HEK293 (cell line): ENCODE measurements around the gene HNRNPK.

ENCODE experiments used
- CTCF ChIA-PET: fragments of 350-600 bp; formaldehyde crosslinking; extraction: SDS; loops from one replicate; lab custom pipeline; 2021; ENCODE audit warnings: antibody characterized with exemption; lab: Yijun Ruan, JAX
- POLR2A ChIA-PET: fragments of 300-600 bp; formaldehyde crosslinking; extraction: SDS; loops from one replicate; lab custom pipeline; 2020; ENCODE audit warnings: antibody characterized with exemption, inconsistent platforms; lab: Yijun Ruan, JAX
- H3K27ac ChIP-seq: fragments of 200-500 bp; sonication (Bioruptor generic); 2 replicates; pipeline ENCODE4 v1.5.1; 2014; ENCODE audit warnings: low read depth, low read length, control low read depth, inconsistent platforms; ENCODE audit errors: extremely low read depth
- H3K36me3 ChIP-seq, 2 experiments: fragments of 200-500 bp in 1 of 2; sonication (Bioruptor generic) in 1 of 2; 1 replicate in 1 of 2; 2 replicates in 1 of 2; pipeline ENCODE4 v1.5.1; 2014 to 2017; ENCODE audit warnings: inconsistent platforms in 2 of 2, low read length in 2 of 2; ENCODE audit not compliant: control insufficient read depth in 2 of 2, insufficient read depth in 1 of 2
- H3K4me1 ChIP-seq: fragments of 200-500 bp; sonication (Bioruptor generic); 2 replicates; pipeline ENCODE4 v1.5.1; 2014; ENCODE audit warnings: mild to moderate bottlenecking, low read length, inconsistent platforms; ENCODE audit not compliant: control insufficient read depth, insufficient read depth
- H3K4me3 ChIP-seq: 2 replicates; pipeline ENCODE4 v1.5.1; 2011; ENCODE audit warnings: low read depth, mild to moderate bottlenecking, control low read depth, low read length, moderate library complexity
- H3K9me3 ChIP-seq: fragments of 200-500 bp; sonication (Bioruptor generic); 2 replicates; pipeline ENCODE4 v1.5.1; 2014; ENCODE audit warnings: low read depth, low read length, inconsistent platforms; ENCODE audit not compliant: control insufficient read depth, insufficient read depth
- GLIS1 ChIP-seq: fragments of 450-650 bp; formaldehyde crosslinking; IDR thresholded peaks from 2 replicates; pipeline ENCODE4 v1.5.1; 2016; ENCODE audit warnings: missing biosample characterization, missing genetic modification characterization
- HOXC10 ChIP-seq: sonication (generic); formaldehyde crosslinking; IDR thresholded peaks from 2 replicates; pipeline ENCODE4 v1.8.1; 2023; ENCODE audit warnings: mild to moderate bottlenecking, missing genetic modification reagents
- IKZF3 ChIP-seq: fragments of 450-650 bp; IDR thresholded peaks from 2 replicates; pipeline ENCODE4 v1.5.0; 2018; ENCODE audit warnings: missing biosample characterization, mild to moderate bottlenecking, missing genetic modification characterization, moderate library complexity
- KLF16 ChIP-seq: fragments of 450-650 bp; formaldehyde crosslinking; IDR thresholded peaks from 2 replicates; pipeline ENCODE4 v1.5.1; 2017; ENCODE audit warnings: missing biosample characterization, missing genetic modification characterization
- KLF8 ChIP-seq: fragments of 450-650 bp; formaldehyde crosslinking; IDR thresholded peaks from 2 replicates; pipeline ENCODE4 v1.5.1; 2016; ENCODE audit warnings: missing biosample characterization, missing genetic modification characterization
- MYNN ChIP-seq: fragments of 450-650 bp; formaldehyde crosslinking; IDR thresholded peaks from 2 replicates; pipeline ENCODE4 v1.5.1; 2016; ENCODE audit warnings: missing biosample characterization, missing genetic modification characterization, borderline replicate concordance
- MZF1 ChIP-seq: fragments of 450-650 bp; formaldehyde crosslinking; IDR thresholded peaks from 2 replicates; pipeline ENCODE4 v1.5.1; 2017; ENCODE audit warnings: missing biosample characterization, missing genetic modification characterization, borderline replicate concordance
- OVOL3 ChIP-seq: fragments of 450-650 bp; formaldehyde crosslinking; IDR thresholded peaks from 2 replicates; pipeline ENCODE4 v1.5.1; 2016; ENCODE audit warnings: missing biosample characterization, missing genetic modification characterization
- PBX3 ChIP-seq: sonication (generic); formaldehyde crosslinking; IDR thresholded peaks from 2 replicates; pipeline ENCODE4 v1.8.1; 2022; ENCODE audit warnings: mild to moderate bottlenecking, moderate library complexity, missing genetic modification reagents
- PRDM10 ChIP-seq: fragments of 450-650 bp; formaldehyde crosslinking; IDR thresholded peaks from 2 replicates; pipeline ENCODE4 v1.5.1; 2016; ENCODE audit warnings: missing biosample characterization, missing genetic modification characterization
- PRDM4 ChIP-seq: fragments of 450-650 bp; formaldehyde crosslinking; IDR thresholded peaks from 2 replicates; pipeline ENCODE4 v1.5.1; 2017; ENCODE audit warnings: missing biosample characterization, missing genetic modification characterization
- PRDM6 ChIP-seq: fragments of 450-650 bp; formaldehyde crosslinking; IDR thresholded peaks from 2 replicates; pipeline ENCODE4 v1.5.1; 2017; ENCODE audit warnings: missing biosample characterization, missing genetic modification characterization
- SP7 ChIP-seq: fragments of 450-650 bp; formaldehyde crosslinking; IDR thresholded peaks from 2 replicates; pipeline ENCODE4 v1.5.1; 2016; ENCODE audit warnings: missing biosample characterization, missing genetic modification characterization
- WT1 ChIP-seq: fragments of 450-650 bp; formaldehyde crosslinking; IDR thresholded peaks from 2 replicates; pipeline ENCODE4 v1.5.1; 2016; ENCODE audit warnings: missing biosample characterization, missing genetic modification characterization
- YY1 ChIP-seq: fragments of 450-650 bp; formaldehyde crosslinking; IDR thresholded peaks from 2 replicates; pipeline ENCODE4 v1.5.1; 2018; ENCODE audit warnings: missing biosample characterization, missing genetic modification characterization
- ZBTB26 ChIP-seq: fragments of 450-650 bp; formaldehyde crosslinking; optimal IDR thresholded peaks from 2 replicates; pipeline ENCODE3; 2016; ENCODE audit warnings: missing biosample characterization, mild to moderate bottlenecking, missing genetic modification characterization
- ZIC2 ChIP-seq: fragments of 450-650 bp; formaldehyde crosslinking; IDR thresholded peaks from 2 replicates; pipeline ENCODE4 v1.5.1; 2016; ENCODE audit warnings: missing biosample characterization, missing genetic modification characterization
- ZNF121 ChIP-seq: fragments of 450-650 bp; formaldehyde crosslinking; IDR thresholded peaks from 2 replicates; pipeline ENCODE4 v1.5.1; 2016; ENCODE audit warnings: missing biosample characterization, missing genetic modification characterization
- ZNF138 ChIP-seq: fragments of 450-650 bp; formaldehyde crosslinking; IDR thresholded peaks from 2 replicates; pipeline ENCODE4 v1.5.1; 2016; ENCODE audit warnings: missing biosample characterization, missing genetic modification characterization, borderline replicate concordance
- ZNF404 ChIP-seq: fragments of 450-650 bp; formaldehyde crosslinking; IDR thresholded peaks from 2 replicates; pipeline ENCODE4 v1.5.1; 2017; ENCODE audit warnings: missing biosample characterization, missing genetic modification characterization
- ZNF513 ChIP-seq: fragments of 450-650 bp; IDR thresholded peaks from 2 replicates; pipeline ENCODE4 v1.5.1; 2018; ENCODE audit warnings: missing biosample characterization, missing genetic modification characterization
- ZNF621 ChIP-seq: fragments of 450-650 bp; formaldehyde crosslinking; IDR thresholded peaks from 2 replicates; pipeline ENCODE4 v1.5.1; 2017; ENCODE audit warnings: missing biosample characterization, missing genetic modification characterization
- ZNF629 ChIP-seq: fragments of 450-650 bp; formaldehyde crosslinking; IDR thresholded peaks from 2 replicates; pipeline ENCODE4 v1.5.1; 2017; ENCODE audit warnings: missing biosample characterization, missing genetic modification characterization
- ZNF76 ChIP-seq: fragments of 450-650 bp; formaldehyde crosslinking; IDR thresholded peaks from 2 replicates; pipeline ENCODE4; 2016; ENCODE audit warnings: low read depth, missing biosample characterization, missing genetic modification characterization, borderline replicate concordance
- ZNF785 ChIP-seq: fragments of 450-650 bp; formaldehyde crosslinking; IDR thresholded peaks from 2 replicates; pipeline ENCODE4 v1.5.1; 2016; ENCODE audit warnings: missing biosample characterization, missing genetic modification characterization
- ZNF792 ChIP-seq: fragments of 450-650 bp; formaldehyde crosslinking; IDR thresholded peaks from 2 replicates; pipeline ENCODE4 v1.5.1; 2016; ENCODE audit warnings: missing biosample characterization, missing genetic modification characterization
- ZSCAN16 ChIP-seq: fragments of 450-650 bp; formaldehyde crosslinking; IDR thresholded peaks from 2 replicates; pipeline ENCODE4 v1.5.1; 2016; ENCODE audit warnings: missing biosample characterization, missing genetic modification characterization

HNRNPK gene

GRCh38 chr9:83962165-83962564 is 17.9 kb downstream of the HNRNPK start:
- ChIA-PET POLR2A (interaction anchor here (0.5 to 5.6 kb wide), 5 partner anchors 9 to 298 kb away, joined by 3 to 57 read pairs (median 5); partner anchors contain the start of genes HNRNPK, KIF27 and RMI1), CTCF (interaction anchor here (0.8 to 1.9 kb wide), 6 partner anchors 18 to 210 kb away, joined by 3 to 8 read pairs (median 4); partner anchors contain the start of gene KIF27)
- Histone ChIP-seq H3K9me3 (no peaks in the 10 kb centered on the region), H3K4me3 (no peak overlapping the region), H3K4me1 (no peaks in the 10 kb centered on the region), H3K27ac (no peak overlapping the region), H3K36me3 (peaks cover 0 to 5% of the 10 kb centered on the region in 2 experiments; a peak in 1 of 3 replicates)
- TF ChIP-seq HOXC10 (CRISPR knock-in tag) (no peak), PRDM10 (tag by site-specific recombination) (peak; percentile 41), GLIS1 (peak; percentile 95), ZNF76 (tag by site-specific recombination) (no peak), PRDM6 (tag by site-specific recombination) (peak; percentile 59), ZBTB26 (tag by site-specific recombination) (no peak), KLF8 (tag by site-specific recombination) (peak; percentile 28; the same call in 1 of the 2 replicates), ZNF513 (0 out of 2 replicates have a peak, but pooled peaks have one; percentile 17), ZIC2 (tag by site-specific recombination) (peak; percentile 70), MZF1 (0 out of 2 replicates have a peak, but pooled peaks have one; percentile 20), MYNN (tag by site-specific recombination) (no peak), ZNF404 (no peak), OVOL3 (tag by site-specific recombination) (no peak), ZNF792 (tag by site-specific recombination) (no peak), ZNF629 (tag by site-specific recombination) (peak; percentile 63), WT1 (tag by site-specific recombination) (peak; percentile 76), ZNF138 (tag by site-specific recombination) (no peak), SP7 (tag by site-specific recombination) (peak; percentile 45; the same call in 1 of the 2 replicates), KLF16 (tag by site-specific recombination) (no peak), ZNF121 (tag by site-specific recombination) (no peak), ZNF785 (no peak), PBX3 (CRISPR knock-in tag) (no peak), ZSCAN16 (tag by site-specific recombination) (no peak), ZNF621 (tag by site-specific recombination) (no peak), IKZF3 (tag by site-specific recombination) (0 out of 2 replicates have a peak, but pooled peaks have one; percentile 17), YY1 (no peak), PRDM4 (tag by site-specific recombination) (0 out of 2 replicates have a peak, but pooled peaks have one; percentile 38)
